Colonic mucosa (tissue), 4 donors: ENCODE data around the gene FAM227B. TPM values are rescaled to one million over a fixed set of nuclear protein-coding genes. Genes with fewer than 3 reads are reported as not detected.
"Not testable (repeated sequence)": the region's sequence is repeated elsewhere in the genome, so short reads cannot be mapped to it uniquely, and the experiment has no call there.

Experiments
- DNase-seq: peaks from one replicate; pipeline ENCODE4 v3.0.0-alpha.2; 2020
- H3K27ac ChIP-seq: fragments of 200-600 bp; one replicate; pipeline ENCODE4 v1.8.0; 2021
- H3K27me3 ChIP-seq: fragments of 200-600 bp; one replicate; pipeline ENCODE4 v1.8.0; 2021
- H3K36me3 ChIP-seq: fragments of 200-600 bp; one replicate; pipeline ENCODE4 v1.8.0; 2021
- H3K4me1 ChIP-seq: fragments of 200-600 bp; one replicate; pipeline ENCODE4 v1.8.0; 2021; ENCODE audit warnings: mild to moderate bottlenecking
- H3K4me3 ChIP-seq: fragments of 200-600 bp; one replicate; pipeline ENCODE4 v1.8.0; 2021
- H3K9ac ChIP-seq, 2 donors: one replicate each; pipeline ENCODE4 v1.7.0; 2013; ENCODE audit warnings: control low read depth in 2 of 2, low read depth in 2 of 2, low read length in 2 of 2
- H3K9me3 ChIP-seq: fragments of 200-600 bp; one replicate; pipeline ENCODE4 v1.8.0; 2021
- intact Hi-C: fragments of 100-400 bp; cut with DNase I; formaldehyde crosslinking; loops from one replicate; pipeline ENCODE4 v1.14.1; 2022
- total RNA-seq, 2 donors: library from RNA; stranded (reverse); fragmentation: NEBNext Ultra II Directional in 1 of 2; extraction: Animal tissue kit (Norgen Biotek cat#: 25700) in 1 of 2; gene quantifications; one replicate each; pipeline ENCODE4 v1.2.1, GENCODE V29; 2021
- TF ChIP-seq, protein P1 (sequence below): fragments of 200-600 bp; IDR thresholded peaks from one replicate; pipeline ENCODE4 v1.8.0; 2022; ENCODE audit warnings: antibody characterized with exemption, mild to moderate bottlenecking
- donor health status: healthy.
- donor health status: DM: no; HTN: no; CAD: no.
- donor health status: DM: no; HTN: no; CAD: no.

The FAM227B gene, protein sequence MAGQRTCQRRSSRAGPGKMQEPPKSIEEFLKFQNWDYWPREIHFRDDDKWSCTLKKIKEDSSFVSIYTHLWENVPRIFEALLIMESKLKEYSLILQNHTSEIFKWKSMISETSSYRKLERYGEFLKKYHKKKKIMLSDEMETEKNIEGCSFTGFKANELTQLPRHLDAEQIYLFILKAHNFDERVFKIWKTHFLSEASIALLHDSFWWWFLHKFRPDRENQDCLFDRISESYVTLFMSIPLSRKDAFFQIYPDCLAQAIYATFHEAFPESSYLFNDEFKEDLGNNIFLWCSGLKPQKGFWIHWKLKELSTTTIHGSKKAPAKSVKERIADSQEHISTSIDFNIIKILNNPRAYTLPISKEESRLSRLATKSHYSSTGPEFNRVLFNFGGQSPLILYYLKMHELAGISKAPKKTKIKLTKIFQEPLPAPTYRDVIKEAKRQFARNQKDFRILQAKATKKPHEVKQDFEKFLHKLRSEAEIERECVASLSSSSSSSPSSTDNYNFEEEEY
- total RNA-seq: 1 to 10 TPM; 1.0 to 2.3 TPM

DNA sequence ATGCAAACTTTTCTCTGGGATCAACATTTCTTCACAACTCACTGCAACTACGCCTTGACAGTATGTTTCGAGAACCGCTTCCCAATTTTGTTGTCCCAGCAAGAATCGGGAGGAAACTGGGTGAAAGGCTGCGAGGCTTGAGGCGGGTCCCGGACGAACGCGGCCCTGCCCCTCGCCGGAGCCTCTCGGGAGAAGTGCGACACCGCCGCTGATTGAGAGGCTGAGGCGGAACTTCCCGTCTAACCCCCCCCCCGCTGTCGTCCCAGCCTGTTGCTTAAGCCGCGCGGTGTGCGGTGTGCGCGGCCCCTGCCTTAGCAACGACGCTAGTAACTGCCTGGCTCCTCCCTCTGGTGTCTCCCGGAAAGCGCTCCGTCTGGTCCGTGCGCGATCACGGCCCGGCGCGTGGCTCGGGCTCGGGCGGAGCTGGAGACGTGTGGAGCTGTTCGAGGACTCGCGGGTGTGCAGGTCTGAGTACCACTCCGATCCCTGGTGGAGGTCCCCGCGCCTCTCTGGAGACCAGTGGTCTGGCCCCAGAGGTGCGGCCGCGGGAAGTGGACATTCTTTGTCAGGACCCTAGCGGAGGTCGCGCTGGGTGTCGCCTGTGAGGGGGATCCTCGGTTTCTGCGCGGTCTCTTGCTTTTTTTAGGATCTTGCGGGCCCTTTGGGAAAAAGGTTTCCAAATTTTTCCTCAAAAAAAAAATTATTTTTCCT lies at the start of gene FAM227B, which contains the start of gene DTWD1:
Gene FAM227B (minus strand): TSS at position 161 of the 711 bp plus-strand sequence. CDS start 5,647 bp downstream, outside the sequence.
Gene DTWD1 (plus strand): TSS at position 391 of the 711 bp plus-strand sequence. CDS start 4,120 bp downstream, outside the sequence.
- Histone ChIP-seq H3K4me1 (no peaks in the 10 kb centered on the region), H3K36me3 (no peaks in the 10 kb centered on the region), H3K4me3 (peak within 1 kb of the TSS; percentile 79), H3K9me3 (no peaks in the 10 kb centered on the region), H3K27ac (peak within 1 kb of the TSS; percentile 91), H3K9ac (peak within 1 kb of the TSS; percentile 84 to 94), H3K27me3 (no peaks in the 10 kb centered on the region)
- TF ChIP-seq, protein P1, sequence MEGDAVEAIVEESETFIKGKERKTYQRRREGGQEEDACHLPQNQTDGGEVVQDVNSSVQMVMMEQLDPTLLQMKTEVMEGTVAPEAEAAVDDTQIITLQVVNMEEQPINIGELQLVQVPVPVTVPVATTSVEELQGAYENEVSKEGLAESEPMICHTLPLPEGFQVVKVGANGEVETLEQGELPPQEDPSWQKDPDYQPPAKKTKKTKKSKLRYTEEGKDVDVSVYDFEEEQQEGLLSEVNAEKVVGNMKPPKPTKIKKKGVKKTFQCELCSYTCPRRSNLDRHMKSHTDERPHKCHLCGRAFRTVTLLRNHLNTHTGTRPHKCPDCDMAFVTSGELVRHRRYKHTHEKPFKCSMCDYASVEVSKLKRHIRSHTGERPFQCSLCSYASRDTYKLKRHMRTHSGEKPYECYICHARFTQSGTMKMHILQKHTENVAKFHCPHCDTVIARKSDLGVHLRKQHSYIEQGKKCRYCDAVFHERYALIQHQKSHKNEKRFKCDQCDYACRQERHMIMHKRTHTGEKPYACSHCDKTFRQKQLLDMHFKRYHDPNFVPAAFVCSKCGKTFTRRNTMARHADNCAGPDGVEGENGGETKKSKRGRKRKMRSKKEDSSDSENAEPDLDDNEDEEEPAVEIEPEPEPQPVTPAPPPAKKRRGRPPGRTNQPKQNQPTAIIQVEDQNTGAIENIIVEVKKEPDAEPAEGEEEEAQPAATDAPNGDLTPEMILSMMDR: no peak
- DNase-seq: peak; percentile 97
- intact Hi-C loops: no loop called here

DNA sequence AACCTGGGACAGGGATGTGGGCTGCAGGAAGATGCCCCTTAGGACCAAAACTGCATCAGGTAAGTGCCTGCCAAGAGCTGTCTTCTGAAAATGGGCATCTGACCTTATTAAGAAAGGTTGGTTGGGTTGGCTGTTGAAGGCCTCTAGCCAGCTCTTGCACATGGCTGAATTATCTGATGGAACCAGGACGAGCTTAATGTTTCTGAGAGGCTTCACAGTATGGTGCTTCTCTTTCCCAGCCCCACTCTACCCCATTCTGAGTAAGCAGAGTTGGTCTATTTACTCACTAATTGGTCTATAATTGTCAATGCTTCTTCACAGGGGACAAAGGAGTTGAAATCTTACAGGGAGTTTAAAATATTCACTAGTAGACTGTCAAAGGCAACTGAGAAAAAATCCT lies 48.7 kb upstream of the FAM227B start:
- no peak overlapping the region for H3K27ac ChIP-seq
- intact Hi-C loops: no loop called here
- H3K36me3 ChIP-seq: no peaks in the 10 kb centered on the region
- H3K27me3 ChIP-seq: no peaks in the 10 kb centered on the region
- TF ChIP-seq, protein P1: no peak
- no peak overlapping the region for H3K9ac ChIP-seq
- H3K4me1 ChIP-seq: no peaks in the 10 kb centered on the region
- no peaks in the 10 kb centered on the region for H3K9me3 ChIP-seq
- no peak for DNase-seq
- no peak overlapping the region for H3K4me3 ChIP-seq

DNA sequence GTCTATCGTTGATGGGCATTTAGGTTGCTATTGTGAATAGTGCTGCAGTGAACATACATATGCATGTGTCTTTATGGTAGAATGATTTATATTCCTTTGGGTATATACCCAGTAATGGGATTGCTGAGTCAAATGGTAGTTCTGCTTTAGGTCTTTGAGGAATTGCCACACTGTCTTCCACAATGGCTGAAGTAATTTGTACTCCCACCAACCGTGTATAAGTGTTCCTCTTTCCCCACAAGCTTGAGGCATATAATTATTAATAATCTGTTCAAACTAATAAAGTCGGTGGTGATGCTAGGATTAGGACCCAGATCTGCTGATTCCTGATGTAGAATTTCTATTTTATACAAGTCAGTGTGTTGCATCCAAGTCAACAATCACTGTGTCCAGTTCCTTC lies 45.9 kb upstream of the FAM227B start:
- H3K9me3 ChIP-seq, H3K4me3 ChIP-seq, H3K27ac ChIP-seq, H3K36me3 ChIP-seq, DNase-seq, intact Hi-C loops, H3K9ac ChIP-seq, H3K4me1 ChIP-seq, H3K27me3 ChIP-seq: not testable (repeated sequence)

DNA sequence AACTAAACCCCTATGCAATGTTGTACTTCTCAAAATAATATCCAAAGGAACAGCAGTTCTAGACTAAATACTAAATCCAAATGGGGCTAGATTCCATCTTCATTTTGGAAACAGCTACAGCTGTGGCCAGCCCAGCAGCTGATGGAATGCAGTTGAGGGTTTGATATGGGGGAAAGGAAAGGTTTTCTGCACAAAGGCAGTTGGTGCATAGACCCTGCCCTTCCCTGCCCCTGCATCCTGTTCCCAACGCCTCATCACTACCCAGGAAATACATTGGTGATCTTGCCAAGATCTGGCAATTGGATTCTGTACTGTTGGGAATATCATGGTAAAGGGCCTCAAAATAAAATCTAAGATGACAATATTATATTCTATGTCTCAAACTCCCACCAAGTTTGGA lies 44.1 kb upstream of the FAM227B start:
- no peak for DNase-seq
- intact Hi-C loops: no loop called here
- no peaks in the 10 kb centered on the region for H3K4me1 ChIP-seq
- no peak overlapping the region for H3K9ac ChIP-seq
- H3K9me3 ChIP-seq: no peaks in the 10 kb centered on the region
- H3K27ac ChIP-seq: no peak overlapping the region
- no peaks in the 10 kb centered on the region for H3K36me3 ChIP-seq
- H3K27me3 ChIP-seq: no peaks in the 10 kb centered on the region
- TF ChIP-seq, protein P1: no peak
- H3K4me3 ChIP-seq: no peak overlapping the region

DNA sequence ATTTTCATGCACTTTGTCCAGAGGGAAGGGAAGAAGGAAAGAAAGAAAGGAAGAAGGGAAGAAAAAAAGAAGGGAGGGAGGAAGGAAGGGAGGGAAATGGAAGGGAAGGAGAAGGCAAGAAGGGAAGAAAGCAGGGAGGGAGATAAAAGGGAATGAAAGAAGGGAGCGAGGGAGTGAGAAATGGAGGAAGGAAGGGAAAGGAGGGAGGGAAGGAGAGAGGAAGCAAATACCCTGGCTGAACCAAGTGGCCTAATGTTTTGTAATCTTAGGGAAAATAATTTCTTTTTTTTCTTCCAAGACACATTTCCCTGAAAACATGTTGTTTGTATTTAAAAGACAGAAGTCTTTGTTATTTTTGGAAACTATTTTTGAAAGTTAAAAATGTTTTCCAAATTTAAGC lies 36.1 kb upstream of the FAM227B start:
- H3K4me3 ChIP-seq: no peak overlapping the region
- H3K9me3 ChIP-seq: no peaks in the 10 kb centered on the region
- no peaks in the 10 kb centered on the region for H3K36me3 ChIP-seq
- DNase-seq: no peak
- H3K9ac ChIP-seq: no peak overlapping the region
- H3K27ac ChIP-seq: no peak overlapping the region
- no peaks in the 10 kb centered on the region for H3K4me1 ChIP-seq
- TF ChIP-seq, protein P1: no peak
- intact Hi-C loops: no loop called here
- no peaks in the 10 kb centered on the region for H3K27me3 ChIP-seq
